RPMI8226 (cell line): Measurements from ENCODE around the gene SH2D6.
A peak's percentile ranks its signal among the peaks of the same experiment; 100 is the strongest.
"Not testable (repeated sequence)": the region's sequence is repeated elsewhere in the genome, so short reads cannot be mapped to it uniquely, and the experiment has no call there.

Experiments used
- DNase-seq: peaks from one replicate; pipeline ENCODE4 v3.0.0-alpha.2; 2015

Gene SH2D6

DNA sequence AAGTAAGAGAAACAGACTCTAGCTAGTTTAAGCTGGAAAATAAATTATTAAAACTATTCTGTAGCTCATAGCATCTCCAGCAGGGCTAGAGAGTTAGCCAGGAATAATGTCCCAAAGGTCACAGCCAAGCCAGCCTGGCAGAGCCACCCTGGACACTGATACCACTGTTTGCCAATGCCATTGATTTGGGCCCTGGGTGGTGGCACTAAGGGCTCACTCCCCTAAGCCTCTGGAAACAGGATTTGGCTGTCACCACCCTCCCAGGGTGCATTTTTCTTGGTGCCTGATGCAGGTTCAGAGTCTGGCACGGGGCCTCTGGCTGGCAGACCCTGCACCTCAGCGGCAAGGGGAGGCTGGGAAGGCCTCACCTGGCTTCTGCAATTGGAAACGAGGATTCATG, 7.1 kb downstream of the SH2D6 start:
- no peak for DNase-seq

DNA sequence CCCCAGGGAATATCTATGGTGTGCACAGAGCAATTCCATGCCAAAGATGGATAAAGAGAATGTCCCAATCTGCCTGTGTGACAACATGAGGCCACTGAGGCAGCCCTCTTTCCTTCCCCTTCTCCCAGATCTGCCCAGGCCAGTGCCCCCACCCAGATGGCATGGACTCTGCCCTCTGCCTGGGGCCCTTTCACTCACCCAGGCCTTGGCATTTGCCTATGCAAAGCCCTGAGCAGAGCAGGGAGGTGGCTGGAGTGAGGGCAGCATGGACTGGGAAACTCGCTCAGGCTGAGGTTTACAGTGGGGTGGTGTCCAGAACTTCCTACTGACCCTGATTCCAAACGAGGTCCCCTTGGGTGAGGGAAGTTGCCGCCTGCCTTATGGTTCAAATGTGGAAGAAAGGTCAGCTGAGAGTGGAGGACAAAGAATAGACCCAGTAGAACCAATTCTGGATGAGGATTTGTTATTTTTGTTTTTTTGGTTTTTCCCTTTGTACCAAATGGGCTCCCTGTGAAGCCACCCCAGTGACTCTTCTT, 8.9 kb downstream of the SH2D6 start:
- no peak for DNase-seq

DNA sequence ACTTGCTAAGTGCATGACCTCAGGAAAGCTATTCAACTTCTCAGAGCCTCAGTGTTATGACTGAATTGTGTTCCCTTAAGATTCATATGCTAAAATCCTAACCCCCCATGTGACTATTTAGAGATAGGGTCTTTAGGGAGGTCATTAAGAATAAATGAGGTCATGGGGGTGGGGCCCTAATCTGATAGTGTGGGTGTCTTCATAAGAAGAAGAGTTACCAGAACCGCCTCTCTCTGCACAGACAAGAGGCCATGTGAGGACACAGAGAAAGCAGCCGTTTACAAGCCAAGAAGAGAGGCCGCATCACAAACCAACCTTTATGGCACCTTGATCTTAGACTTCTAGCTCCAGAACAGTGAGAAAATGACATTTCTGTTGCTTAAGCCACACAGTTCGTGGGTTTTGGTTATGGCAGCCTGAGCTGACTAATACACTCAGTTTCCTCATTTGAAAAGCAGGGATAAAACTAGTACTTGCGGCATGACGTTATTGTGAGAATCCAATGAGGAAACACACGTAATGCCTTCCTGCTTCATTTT, 9.9 kb downstream of the SH2D6 start:
- DNase-seq, result no peak

DNA sequence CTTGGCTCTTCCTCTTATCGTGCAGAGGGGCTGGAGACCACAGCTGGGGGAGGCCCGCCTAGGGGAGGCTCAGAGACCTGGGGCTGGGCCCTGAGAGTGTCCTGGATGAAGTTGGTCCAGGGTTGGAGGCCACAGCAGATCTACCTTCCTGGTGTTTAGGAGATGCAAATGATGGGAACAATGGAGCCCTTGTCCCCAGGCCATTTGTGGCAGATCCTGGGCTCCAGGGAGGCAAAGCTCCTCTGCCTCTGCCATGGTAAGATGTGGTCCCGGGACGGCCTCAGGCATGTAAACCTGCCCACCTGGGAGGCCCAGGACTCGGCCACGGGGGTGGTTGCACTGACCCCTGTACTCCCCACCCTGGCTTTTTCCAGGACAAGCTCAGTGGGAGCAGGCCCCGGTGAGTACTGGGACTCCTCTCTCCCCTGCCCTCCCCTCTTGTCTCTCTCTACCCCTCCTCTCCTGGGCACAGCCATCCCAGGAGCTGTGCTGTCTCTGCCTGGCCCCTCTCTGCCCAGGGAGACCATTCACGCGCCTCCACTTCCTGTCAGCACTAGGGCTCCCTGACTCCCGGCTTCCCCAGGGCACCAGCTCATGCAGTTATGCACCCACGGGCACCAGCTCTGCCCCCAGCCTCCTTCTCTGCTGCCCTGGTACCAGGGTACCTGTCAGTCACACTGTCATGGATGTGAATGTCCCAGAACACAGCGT, 10.9 kb downstream of the SH2D6 start:
- DNase-seq, result no peak

DNA sequence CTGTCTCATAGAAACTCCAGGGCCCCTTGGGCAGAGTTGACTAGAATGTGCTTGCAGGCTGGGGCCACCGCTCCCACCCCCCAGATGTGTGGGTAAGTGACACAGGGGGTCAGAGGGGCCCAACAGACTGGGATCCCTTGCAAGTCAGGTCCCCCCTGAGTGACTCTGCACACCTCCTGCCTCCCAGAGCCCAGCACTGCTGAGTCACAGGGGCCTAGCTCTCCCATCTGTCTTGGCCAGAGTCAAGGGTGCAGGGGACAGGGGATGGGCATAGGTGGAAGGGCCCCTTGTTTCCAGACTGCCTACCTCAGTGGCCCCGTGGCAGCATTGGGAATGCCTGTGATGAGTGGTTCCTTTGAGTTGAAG, 11.4 kb downstream of the SH2D6 start:
- DNase-seq, result no peak

DNA sequence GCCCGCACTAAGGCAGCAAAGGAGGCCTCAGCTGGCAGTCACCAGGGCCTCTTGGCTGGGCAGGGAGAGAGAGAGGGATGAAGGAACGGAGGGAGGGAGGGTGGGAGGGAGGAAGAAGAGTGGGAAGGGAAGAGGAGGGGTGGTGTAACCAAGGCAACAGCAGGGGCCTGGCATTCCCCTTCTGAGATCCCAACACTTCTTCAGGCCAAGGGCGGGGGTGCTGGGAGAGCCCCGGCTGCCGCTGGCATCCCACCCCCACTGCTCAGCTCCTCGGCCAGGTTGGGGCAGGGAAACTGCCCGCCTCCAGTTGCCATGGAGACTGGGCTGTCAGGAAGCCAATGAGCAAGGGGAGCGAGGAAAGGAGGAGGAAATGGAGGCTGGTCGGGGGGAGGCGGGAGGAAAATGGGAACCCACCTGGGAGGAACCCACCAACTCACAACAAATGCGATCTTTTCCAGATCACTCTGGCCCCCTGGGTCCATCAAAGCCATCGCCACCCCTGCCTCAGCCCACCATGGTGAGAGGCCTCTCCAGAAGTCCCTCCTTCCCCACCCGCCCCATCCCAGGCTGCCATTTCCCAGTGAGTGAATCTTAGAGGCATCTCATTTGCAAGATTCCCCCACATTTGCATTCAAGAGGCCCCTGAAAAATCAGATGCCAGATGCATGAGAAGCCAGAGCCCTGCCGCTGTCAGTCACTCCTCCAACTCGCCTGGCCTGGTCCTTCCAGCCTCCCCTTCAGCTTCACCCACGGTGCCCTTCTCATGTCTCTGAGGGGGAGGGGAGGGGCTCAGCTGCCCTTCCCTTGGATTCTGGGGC, 12.4 kb downstream of the SH2D6 start:
- no peak for DNase-seq

DNA sequence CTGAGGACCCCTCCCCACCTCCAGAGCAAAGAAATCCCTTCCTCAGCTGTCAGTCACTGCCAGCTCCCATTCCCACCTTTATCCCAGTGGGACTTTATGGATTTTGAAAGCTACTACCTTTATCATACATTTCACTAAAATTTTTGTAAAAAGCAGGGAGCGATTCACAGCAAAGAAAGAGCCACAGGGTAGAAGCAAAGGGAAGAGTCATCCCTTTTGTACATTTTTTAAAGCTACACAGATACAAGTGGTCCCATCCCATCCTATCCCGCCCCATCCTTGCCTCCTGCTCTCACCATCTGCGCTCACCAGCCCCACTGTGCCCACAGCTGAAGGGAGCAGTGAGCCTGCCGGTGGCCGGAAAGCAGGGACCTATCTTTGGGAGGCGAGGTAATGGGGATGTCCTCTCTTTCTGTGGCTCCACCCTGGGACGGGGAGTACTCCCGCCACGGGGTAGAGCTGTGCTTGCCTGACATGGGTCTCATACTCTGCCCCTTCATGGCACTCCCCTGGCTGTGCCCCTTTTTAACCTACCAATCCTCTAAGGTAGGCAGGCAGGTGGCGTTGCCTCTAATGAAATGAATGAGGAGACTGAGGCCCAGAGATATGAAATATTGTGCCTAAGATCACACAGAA, 13.2 kb downstream of the SH2D6 start:
- DNase-seq, result no peak

DNA sequence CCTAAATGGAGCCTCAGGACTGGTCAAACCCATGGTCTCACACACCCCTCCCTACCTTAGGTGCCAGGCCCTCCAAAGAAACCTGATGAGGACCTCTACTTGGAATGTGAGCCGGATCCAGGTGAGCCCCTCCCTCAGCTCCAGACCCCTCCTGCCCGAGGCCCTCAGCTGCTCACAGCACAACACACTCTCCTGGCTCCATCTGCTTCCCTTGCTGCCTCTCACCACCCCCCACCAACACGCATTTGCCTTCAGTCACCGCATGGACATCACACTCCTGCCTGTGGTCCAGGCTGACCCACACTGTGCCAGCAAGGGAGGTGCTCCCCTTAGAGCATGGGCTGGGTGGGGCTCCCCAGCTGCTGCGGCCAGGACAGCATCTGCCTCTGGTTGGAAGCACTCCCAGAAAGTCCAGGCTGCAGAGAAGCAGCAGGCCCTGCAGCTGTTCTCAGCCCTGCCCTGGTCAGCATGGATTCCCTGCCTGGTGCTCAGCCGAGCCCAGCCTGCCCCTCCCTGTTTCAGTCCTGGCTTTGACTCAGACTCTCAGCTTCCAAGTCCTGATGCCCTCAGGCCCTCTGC, 15.1 kb downstream of the SH2D6 start:
- DNase-seq, result peak; percentile 61

DNA sequence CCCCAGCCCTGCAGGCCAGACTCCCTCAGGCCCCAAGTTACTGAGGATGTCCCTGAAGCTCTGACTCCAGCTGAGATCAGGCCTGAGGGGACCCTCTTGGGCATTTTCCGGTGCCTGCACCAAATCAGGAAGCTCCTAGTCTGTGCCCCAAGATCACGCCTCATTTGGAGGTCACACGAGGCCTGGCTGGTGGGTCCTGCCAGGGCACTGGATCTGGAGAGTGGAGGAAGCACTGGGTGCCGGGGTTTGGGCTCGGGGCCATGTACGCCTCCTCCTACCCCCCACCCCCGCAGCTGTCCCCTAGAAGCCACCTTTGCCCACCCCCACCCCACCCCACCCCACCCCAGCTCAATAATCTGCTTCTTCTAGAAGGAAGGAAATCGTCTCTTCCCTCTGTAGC, 16.2 kb downstream of the SH2D6 start:
- DNase-seq, result no peak

DNA sequence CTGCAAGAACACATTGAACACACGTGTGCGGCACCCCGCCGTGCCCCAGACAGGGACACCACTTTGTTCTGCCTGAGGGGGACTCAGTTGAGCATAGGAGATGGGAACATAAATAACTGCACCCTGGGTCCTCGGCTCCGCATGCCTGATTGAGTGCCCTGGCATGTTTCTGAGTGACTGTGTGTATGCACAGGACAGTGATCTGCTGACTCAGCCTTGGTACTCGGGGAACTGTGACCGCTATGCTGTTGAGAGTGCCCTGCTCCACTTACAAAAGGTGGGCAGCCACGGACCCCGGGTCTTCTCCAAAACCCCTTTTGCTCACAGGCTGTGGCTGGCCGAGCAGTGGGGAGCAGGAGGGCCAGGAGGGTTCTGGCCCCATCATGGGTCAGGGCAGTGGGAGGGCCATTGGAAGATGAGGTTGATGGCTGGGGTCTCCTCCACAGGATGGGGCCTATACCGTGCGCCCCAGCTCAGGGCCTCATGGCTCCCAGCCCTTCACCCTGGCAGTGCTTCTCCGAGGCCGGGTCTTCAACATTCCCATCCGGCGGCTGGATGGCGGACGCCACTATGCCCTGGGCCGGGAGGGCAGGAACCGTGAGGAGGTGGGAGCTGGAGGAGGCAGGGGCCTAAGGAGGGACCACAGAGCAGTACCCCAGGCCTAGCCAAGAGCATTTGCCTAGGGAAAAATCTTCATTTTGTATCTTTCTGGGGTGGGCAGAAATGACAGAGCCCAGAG, 16.9 kb downstream of the SH2D6 start:
- DNase-seq, result no peak

DNA sequence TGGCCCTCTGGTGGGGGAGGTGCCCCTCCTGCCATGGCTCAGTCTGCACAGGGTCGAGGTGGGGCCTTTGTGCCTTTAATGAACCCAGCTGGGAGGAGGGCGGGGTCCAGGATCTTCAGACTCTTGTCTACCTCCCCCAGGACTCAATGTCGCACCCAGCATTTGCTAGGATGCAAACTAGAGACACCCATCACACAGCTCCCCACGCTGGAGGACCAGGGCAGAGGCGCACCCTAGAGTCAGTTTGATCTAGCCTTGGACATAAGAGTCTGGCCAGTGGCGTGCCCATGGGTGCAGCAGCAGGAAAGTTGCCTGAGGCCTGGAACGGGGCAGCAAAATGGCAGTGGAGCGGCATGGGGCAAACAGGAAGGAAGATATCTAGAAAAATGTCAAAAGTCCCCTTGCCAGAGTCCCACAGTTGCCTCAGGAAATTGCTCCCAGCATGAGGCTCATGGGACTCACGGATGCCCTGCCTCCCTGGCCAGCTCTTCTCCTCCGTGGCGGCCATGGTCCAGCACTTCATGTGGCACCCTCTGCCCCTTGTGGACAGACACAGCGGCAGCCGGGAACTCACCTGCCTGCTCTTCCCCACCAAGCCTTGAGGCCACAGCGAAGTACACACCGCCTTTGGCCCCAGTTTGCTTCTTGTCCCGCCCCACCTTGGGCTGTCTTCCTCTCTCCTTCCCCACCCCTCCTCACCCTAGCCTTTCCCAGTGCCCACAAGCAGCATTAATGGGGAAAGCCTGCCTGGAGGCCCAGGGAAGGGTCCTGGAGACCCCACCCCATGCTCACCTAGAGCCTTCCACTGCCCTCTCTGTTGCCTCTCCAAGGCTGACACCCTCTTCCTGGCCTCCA, 17.7 kb downstream of the SH2D6 start:
- no peak for DNase-seq

DNA sequence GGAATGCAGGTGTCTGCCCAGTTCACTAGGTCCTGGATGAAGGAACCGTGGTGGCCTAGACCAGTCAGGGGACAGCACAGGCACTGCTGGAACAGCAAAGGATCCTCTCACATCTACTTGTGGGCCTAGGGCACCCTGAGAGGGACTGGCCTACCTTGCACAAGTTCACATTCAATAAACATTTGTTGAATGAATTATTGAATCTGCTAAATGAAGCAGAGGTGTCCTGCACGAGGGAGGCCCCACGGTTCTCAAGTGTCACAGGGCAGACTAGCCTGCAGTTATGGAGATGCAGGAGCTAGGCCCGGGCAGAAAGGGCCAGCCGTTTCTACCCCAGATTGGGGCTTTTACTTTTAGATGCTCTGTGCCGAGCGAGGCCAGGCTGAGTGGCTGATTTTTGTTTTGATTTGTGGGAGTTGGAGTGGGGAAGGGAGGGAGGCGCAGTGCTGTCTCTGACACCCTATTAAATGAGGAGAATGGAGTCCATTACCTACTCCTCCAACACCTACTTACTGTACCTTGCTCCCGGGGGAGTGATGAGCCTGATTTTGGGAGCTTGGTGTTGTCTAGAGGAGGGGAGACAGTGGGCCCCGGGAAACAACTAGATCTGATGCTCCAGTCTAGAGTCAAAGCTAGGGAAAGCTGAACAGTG, 18.4 kb downstream of the SH2D6 start:
- no peak for DNase-seq

DNA sequence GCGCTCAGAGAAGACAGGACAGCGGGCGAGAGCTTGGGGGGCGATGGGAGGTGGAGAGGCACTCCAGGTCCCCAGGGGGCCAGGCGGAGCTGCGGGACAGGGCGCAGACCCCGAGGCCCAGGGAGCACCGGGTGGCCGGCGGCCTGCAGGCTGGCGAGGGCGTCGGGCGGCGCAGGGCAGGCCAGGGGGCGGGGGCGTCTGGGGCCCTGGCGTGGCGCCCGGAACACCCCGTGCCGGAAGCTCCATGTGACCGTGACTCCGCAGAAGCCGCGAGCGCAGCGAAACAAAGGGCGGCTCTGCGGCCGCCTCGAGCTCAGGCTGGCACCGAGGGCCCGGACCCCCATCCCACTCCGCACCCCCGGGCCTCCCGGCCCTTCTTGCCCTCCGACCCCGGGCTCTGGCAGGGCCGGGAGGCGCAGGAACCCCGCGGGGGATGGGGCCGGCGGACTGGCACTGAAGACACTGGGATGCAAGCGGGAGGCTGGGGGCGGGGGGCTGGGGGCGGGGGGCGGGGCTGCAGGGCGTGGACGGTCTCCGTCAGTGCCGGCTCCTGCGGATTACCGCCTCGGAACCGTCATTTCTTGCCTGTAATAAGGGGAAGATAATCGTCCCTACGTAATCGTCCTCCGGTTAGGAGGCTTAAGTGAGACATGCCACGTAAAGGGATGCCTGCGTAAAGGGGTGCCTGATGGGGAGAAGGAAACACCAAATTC, 19.1 kb downstream of the SH2D6 start:
- peak; percentile 84 for DNase-seq

DNA sequence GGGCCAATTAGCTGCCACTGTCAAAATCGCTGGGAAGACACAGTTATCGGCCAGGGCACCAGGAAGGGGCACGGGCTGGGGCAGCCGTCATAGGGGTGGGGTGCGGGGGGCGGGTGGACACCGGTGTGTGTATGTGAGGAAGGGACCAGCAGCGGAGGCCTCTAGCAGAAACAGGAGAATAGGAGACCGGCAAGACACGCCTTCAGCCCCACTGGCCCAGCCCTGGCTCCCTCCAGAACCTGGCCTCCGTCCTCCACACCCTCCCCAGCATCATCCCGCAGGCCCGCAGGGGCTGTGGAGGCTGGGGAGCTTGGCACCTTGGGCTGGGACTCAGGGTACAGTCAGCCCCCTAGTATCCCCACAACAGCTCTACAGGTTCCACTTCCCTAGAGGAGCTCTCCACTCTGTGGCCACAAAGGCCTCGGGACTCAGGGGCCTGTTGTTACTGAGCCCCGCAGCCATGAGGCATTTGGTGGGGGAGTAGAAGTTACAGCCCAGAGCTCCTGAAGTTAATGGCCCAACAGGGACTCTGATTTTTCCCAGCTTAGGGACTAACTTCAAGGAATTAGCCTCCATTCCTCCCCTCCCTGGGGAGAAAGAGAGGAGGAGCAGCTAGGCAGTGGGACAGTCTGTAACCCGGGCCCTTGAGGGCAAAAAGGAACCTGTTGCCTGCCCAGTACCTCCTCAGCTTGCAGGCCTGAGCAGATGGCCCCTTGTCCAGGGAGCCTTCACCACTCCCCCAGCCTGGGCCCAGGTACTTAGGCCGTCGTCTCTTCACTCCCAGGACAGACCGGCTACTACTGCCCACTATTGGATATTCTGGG, 19.9 kb downstream of the SH2D6 start:
- DNase-seq, result no peak

DNA sequence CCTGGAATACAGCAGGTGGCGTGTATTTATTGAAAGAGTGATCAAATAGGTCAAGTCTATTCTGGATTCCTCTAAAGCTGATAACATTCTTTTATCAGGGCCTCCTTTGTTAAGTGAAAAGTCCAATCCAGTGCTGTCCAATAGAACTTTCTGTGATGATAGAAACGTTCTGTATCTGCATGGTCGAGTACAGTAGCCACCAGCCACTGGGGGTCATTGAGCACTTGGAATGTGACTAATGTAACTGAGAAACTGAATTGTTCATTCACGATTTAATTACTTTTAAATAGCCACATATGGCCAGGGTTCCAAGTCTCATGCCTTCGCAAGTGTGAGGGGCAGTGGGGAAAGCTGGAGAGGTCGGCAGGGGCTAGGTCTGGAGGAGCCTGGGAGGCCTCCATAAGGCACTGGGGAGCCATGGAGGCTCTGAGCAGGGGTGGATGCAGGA, 20.5 kb downstream of the SH2D6 start:
- no peak for DNase-seq

DNA sequence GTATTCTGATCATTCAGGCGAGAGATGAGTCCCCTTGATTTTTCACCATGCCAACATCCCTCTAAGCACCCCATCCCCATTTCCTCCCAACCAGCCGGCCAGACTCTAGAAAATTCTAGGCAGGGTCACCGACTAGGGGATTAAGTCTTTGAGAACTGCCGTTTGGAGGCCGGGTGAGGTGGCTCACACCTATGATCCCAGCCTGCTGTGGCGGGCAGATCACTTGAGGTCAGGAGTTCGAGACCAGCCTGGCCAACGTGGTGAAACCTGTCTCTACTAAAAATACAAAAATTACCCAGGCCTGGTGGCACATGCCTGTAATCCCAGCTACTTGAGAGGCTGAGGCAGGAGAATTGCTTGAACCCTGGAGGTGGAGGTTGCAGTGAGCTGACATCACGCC, 21.1 kb downstream of the SH2D6 start:
- not testable (repeated sequence) for DNase-seq

DNA sequence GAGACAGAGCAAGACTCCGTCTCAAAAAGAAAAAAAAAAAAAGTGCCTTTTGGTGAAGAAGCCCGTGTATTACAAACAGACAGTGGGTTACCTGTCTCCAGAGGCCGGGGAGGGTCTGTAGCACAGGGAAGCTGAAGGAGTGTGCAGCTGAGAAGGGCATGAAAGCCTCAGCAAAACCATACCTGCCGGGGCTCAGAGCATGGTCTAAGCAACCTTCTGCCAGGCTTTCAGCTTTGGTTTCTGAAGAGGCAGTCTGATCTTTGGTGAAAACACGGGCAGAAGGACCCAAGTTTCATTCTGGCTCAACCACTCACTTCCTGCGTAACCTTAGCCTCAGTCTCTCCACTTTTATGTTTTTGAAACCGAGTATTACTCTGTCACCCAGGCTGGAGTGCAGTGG, 21.5 kb downstream of the SH2D6 start:
- no peak for DNase-seq

DNA sequence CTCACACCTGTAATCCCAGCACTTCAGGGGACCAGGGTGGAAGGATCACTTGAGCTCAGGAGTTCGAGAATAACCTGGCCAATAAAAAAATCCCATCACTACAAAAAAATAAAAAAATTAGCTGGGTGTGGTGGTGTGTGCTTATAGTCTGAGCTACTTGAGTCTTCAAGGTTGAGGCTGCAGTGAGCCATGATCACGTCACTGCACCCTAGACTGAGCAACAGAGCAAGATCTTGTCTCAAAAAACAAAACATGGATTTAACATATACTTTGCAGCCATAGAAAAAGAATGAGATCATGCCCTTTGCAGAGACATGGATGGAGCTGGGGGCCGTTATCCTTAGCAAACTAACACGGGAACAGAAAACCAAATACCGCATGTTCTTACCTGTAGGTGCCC, 22.2 kb downstream of the SH2D6 start:
- no peak for DNase-seq

DNA sequence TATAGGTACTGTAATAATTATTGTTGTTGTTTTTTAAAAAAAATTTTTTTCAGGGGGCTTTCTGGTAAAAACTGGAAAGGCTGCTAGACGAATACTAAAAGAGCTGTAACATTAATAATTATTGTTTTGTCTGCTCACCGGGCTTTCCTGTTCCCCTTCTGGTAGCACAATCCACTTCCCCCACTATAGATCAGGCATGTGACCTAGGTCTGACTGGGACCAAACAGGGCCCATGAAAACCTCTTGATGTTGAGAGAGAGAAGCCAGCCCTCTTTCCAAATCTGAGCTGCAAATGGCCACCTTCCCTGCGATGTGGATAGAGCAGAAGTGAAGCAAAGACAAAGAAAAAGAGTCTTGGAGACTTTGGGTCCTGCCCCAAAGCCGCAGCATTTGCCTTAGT, 23.4 kb downstream of the SH2D6 start:
- no peak for DNase-seq
